Heart left ventricle (tissue), 13 donors: Measurements from ENCODE around the gene FGF8.

Experiments
- POLR2A ChIP-seq, 2 donors: fragments of 450-650 bp; IDR thresholded peaks; one replicate each; pipeline ENCODE4 v1.6.1; 2017; ENCODE audit warnings: antibody characterized with exemption in 2 of 2, mild to moderate bottlenecking in 2 of 2, moderate library complexity in 2 of 2
- TF ChIP-seq, protein P1 (sequence below), 12 donors: fragments of 200-600 bp; sonication (generic) in 4 of 12; IDR thresholded peaks; one replicate each; pipeline versions ENCODE4 v1.5.0 to v1.8.0; 2018 to 2022; ENCODE audit warnings: antibody characterized with exemption in 12 of 12, mild to moderate bottlenecking in 5 of 12
- donor health status: ischemic (EF 13 %, LVEDD 7.1; RV severe dilation, severe dysfunction).
- donor health status: DM: no; HTN: yes; CAD: no.
- donor health status: DM: no; HTN: no; CAD: no.
- donor health status: ischemic (EF 25% LVEDD 6.9; RV normal size, moderate dysfunction).
- donor health status: ischemic (EF 25% LVEDD 5.7; RV mildly dilated, moderate dysfunction).
- donor health status: ischemic (EF 35%, LVEDD 5.7; RV mildly dilated, moderate dysfunction).
- donor health status: nonischemic (EF 11% LVEDD 7.7; RV severe dilation, severe dysfunction).
- donor health status: DM: yes; HTN: yes; CAD: no.
- donor health status: PGD.
- donor health status: ischemic (EF 29% LVEDD 5.4; RV normal size, mild dysfunction).
- donor health status: nonischemic (EF 23%, LVEDD 6.1; RV moderate dilation, normal function).

DNA sequence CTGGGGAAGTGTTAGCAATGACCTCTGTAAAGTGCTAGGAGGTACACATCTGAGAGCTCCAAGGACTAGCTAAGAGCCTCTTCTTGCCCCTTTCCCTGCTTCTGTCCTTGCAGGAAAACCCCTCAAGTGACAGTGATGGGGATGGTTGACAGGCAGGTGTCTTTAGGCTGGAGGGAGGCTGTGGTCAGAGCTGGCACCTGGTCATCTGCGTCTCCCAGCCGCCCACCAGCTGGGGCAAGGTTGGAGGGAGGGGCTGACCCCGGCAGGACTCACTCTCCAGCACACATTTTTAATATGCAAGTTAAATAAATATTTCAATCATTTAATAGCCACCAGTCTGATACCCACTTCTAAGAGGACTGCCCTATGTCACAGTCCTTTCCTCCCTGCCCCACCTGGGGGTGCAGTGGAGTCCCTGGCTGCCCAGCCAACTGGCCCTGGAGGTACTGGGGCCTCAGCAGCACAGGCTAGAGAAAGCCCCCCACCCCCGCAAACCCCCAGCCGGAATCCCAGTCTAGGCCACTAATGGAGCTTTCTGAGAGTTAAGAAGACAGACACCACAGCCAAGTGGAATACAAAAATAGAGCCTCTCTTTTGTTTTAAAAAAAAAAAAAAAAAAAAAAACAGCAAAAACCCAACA, 6.3 kb downstream of the FGF8 start:
- TF ChIP-seq, protein P1, sequence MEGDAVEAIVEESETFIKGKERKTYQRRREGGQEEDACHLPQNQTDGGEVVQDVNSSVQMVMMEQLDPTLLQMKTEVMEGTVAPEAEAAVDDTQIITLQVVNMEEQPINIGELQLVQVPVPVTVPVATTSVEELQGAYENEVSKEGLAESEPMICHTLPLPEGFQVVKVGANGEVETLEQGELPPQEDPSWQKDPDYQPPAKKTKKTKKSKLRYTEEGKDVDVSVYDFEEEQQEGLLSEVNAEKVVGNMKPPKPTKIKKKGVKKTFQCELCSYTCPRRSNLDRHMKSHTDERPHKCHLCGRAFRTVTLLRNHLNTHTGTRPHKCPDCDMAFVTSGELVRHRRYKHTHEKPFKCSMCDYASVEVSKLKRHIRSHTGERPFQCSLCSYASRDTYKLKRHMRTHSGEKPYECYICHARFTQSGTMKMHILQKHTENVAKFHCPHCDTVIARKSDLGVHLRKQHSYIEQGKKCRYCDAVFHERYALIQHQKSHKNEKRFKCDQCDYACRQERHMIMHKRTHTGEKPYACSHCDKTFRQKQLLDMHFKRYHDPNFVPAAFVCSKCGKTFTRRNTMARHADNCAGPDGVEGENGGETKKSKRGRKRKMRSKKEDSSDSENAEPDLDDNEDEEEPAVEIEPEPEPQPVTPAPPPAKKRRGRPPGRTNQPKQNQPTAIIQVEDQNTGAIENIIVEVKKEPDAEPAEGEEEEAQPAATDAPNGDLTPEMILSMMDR (IDR thresholded peaks at IDR 0.05), result no peak
- no peak for TF ChIP-seq POLR2A (IDR thresholded peaks at IDR 0.05)
